SK-N-SH (cell line): ENCODE measurements around the gene HSD17B4. TPM values are rescaled to one million over a fixed set of nuclear protein-coding genes. Genes with fewer than 3 reads are reported as not detected.
A peak's percentile ranks its signal among the peaks of the same experiment; 100 is the strongest.
"Not testable (repeated sequence)": the region's sequence is repeated elsewhere in the genome, so short reads cannot be mapped to it uniquely, and the experiment has no call there.

Experiments used
- CTCF ChIA-PET: fragments of 300-600, 350-600 bp; formaldehyde crosslinking; extraction: SDS; loops from one replicate; lab custom pipeline; 2021; lab: Yijun Ruan, JAX
- POLR2A ChIA-PET: fragments of 350-600 bp; sonication (Branson Sonifier 250); formaldehyde crosslinking; extraction: SDS; loops from one replicate; lab custom pipeline; 2020; ENCODE audit warnings: antibody characterized with exemption, inconsistent platforms; lab: Yijun Ruan, JAX
- DNase-seq: peaks from one replicate; pipeline ENCODE4 v3.0.0; 2012
- H2AFZ ChIP-seq: fragments of 200-600 bp; sonication (generic); 2 replicates; pipeline ENCODE4 v1.8.1; 2016; ENCODE audit warnings: antibody characterized with exemption, mild to moderate bottlenecking, low read depth
- H3F3A ChIP-seq: fragments of 200-600 bp; sonication (generic); replicated peaks from 2 replicates; pipeline ENCODE3; 2016; ENCODE audit warnings: antibody characterized with exemption, mild to moderate bottlenecking; ENCODE audit not compliant: insufficient read depth
- H3K27ac ChIP-seq, 2 experiments: fragments of 200-500 bp in 1 of 2; fragments of 200-600 bp in 1 of 2; sonication (Bioruptor generic) in 1 of 2; sonication (generic), shearing (Covaris generic) in 1 of 2; 2 replicates each; pipeline versions ENCODE4 v1.5.1 to v1.6.1; 2014 to 2016; ENCODE audit warnings: low read depth in 2 of 2, inconsistent platforms in 1 of 2, low read length in 1 of 2, mild to moderate bottlenecking in 1 of 2, mixed read lengths in 1 of 2
- H3K27me3 ChIP-seq: fragments of 200-600 bp; sonication (generic), shearing (Covaris generic); 2 replicates; pipeline ENCODE4 v1.6.1; 2016; ENCODE audit warnings: mixed run types; ENCODE audit not compliant: insufficient read depth
- H3K36me3 ChIP-seq, 2 experiments: fragments of 200-500 bp in 1 of 2; fragments of 200-600 bp in 1 of 2; sonication (Bioruptor generic) in 1 of 2; sonication (generic) in 1 of 2; replicated peaks in 1 of 2; 2 replicates each; pipeline versions ENCODE3 to v1.5.1; 2014 to 2016; ENCODE audit warnings: low read length in 1 of 2, mild to moderate bottlenecking in 1 of 2; ENCODE audit not compliant: insufficient read depth in 2 of 2, control insufficient read depth in 1 of 2
- H3K4me1 ChIP-seq, 2 experiments: fragments of 200-500 bp in 1 of 2; fragments of 200-600 bp in 1 of 2; sonication (Bioruptor generic) in 1 of 2; sonication (generic), shearing (Covaris generic) in 1 of 2; 2 replicates each; pipeline versions ENCODE4 v1.5.1 to v1.6.1; 2014 to 2016; ENCODE audit warnings: low read depth in 1 of 2, low read length in 1 of 2, mixed run types in 1 of 2; ENCODE audit not compliant: insufficient read depth in 2 of 2, control insufficient read depth in 1 of 2
- H3K4me2 ChIP-seq: fragments of 200-600 bp; sonication (generic), shearing (Covaris generic); 2 replicates; pipeline ENCODE4 v1.6.1; 2017; ENCODE audit warnings: mixed run types
- H3K4me3 ChIP-seq, 2 experiments: fragments of 200-500 bp in 1 of 2; fragments of 200-600 bp in 1 of 2; sonication (Bioruptor generic) in 1 of 2; sonication (generic), shearing (Covaris generic) in 1 of 2; 2 replicates each; pipeline versions ENCODE4 v1.5.1 to v1.8.1; 2014 to 2016; ENCODE audit warnings: low read depth in 2 of 2, inconsistent platforms in 1 of 2, low read length in 1 of 2, mild to moderate bottlenecking in 1 of 2, mixed read lengths in 1 of 2, moderate library complexity in 1 of 2
- H3K79me2 ChIP-seq: fragments of 200-600 bp; sonication (generic); 2 replicates; pipeline ENCODE4 v1.8.1; 2017; ENCODE audit warnings: mild to moderate bottlenecking; ENCODE audit not compliant: insufficient read depth
- H3K9ac ChIP-seq: fragments of 200-600 bp; sonication (generic); 2 replicates; pipeline ENCODE4 v1.6.1; 2017; ENCODE audit warnings: mixed run types
- H3K9me2 ChIP-seq: fragments of 200-600 bp; sonication (generic); 2 replicates; pipeline ENCODE4 v1.6.1; 2017; ENCODE audit warnings: mixed run types
- H3K9me3 ChIP-seq: fragments of 200-600 bp; sonication (generic); 2 replicates; pipeline ENCODE4 v1.6.1; 2017; ENCODE audit warnings: mixed run types, mild to moderate bottlenecking, moderate library complexity
- H4K20me1 ChIP-seq: fragments of 200-600 bp; sonication (generic); 2 replicates; pipeline ENCODE4 v1.6.1; 2017; ENCODE audit warnings: mild to moderate bottlenecking, mixed run types; ENCODE audit not compliant: insufficient read depth
- FOSL2 ChIP-seq: IDR thresholded peaks from 2 replicates; pipeline ENCODE4 v1.4.0; 2012; ENCODE audit warnings: low read depth, mild to moderate bottlenecking, moderate library complexity, borderline replicate concordance
- JUND ChIP-seq: IDR thresholded peaks from 2 replicates; pipeline ENCODE4 v1.4.0; 2012
- NRF1 ChIP-seq: IDR thresholded peaks from 2 replicates; pipeline ENCODE4 v1.6.1; 2012; ENCODE audit warnings: low read depth, mild to moderate bottlenecking, low read length
- RAD21 ChIP-seq: IDR thresholded peaks from 2 replicates; pipeline ENCODE4 v1.6.1; 2012; ENCODE audit warnings: mild to moderate bottlenecking, low read length
- TEAD4 ChIP-seq: IDR thresholded peaks from 2 replicates; pipeline ENCODE4 v1.4.0; 2012; ENCODE audit warnings: mild to moderate bottlenecking, borderline replicate concordance; ENCODE audit not compliant: insufficient read depth
- WGBS: methylation state at CpG from one replicate; pipeline ENCODE4 v1.1.6; 2017; ENCODE audit warnings: low lambda C conversion rate; 5-methylcytosine and 5-hydroxymethylcytosine counted together
- polyA plus RNA-seq, 3 experiments: library from polyadenylated mRNA; depleted of rRNA; stranded (reverse); fragments of >200 nt; gene quantifications; 2 replicates each; pipeline ENCODE4 v1.2.3, GENCODE V29; 2012

The HSD17B4 gene
- polyA plus RNA-seq, 1 of the 3 experiments (the other 2 are of a cell fraction) = 119 TPM

DNA sequence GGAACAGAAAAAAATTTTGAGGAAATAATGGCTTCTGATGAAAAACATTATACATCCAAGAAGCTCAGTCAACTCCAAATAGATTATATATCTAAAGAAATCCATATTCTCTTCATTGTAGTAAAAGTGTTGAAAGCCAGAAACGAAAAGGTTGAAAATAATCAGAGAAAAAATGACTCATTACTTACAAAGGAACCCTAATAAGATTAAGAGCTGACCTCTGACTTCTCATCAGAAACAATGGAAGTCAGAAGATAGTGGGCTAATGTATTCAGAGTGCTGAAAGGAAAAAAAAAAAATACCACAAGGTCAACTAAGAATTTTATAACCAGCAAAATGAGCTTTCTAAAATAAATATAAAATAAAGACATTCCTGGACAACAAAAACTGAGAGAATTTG is 60.0 kb downstream of the HSD17B4 start:
- no peak for DNase-seq
- Histone ChIP-seq H3K27ac (no peak overlapping the region), H3K79me2 (no peaks in the 10 kb centered on the region), H2AFZ (no peak overlapping the region), H3F3A (peaks cover 12% of the 10 kb centered on the region), H3K9me2 (no peaks in the 10 kb centered on the region), H3K36me3 (peaks cover 56 to 58% of the 10 kb centered on the region in 2 experiments), H3K4me3 (no peak overlapping the region), H3K9me3 (no peaks in the 10 kb centered on the region; the same call in 1 of the 2 replicates), H4K20me1 (no peaks in the 10 kb centered on the region), H3K4me1 (no peaks in the 10 kb centered on the region; a peak in 1 of 4 replicates), H3K4me2 (no peak overlapping the region), H3K9ac (no peak overlapping the region), H3K27me3 (no peaks in the 10 kb centered on the region)
- TF ChIP-seq RAD21 (no peak), NRF1 (no peak)
- 85% methylated on average over 1 of the region's 1 CpG for WGBS
- ChIA-PET POLR2A (no interaction called here), CTCF (interaction anchor here (0.6 kb wide), 1 partner anchor 106 kb away, joined by 4 read pairs; no protein-coding TSS in a partner anchor)

DNA sequence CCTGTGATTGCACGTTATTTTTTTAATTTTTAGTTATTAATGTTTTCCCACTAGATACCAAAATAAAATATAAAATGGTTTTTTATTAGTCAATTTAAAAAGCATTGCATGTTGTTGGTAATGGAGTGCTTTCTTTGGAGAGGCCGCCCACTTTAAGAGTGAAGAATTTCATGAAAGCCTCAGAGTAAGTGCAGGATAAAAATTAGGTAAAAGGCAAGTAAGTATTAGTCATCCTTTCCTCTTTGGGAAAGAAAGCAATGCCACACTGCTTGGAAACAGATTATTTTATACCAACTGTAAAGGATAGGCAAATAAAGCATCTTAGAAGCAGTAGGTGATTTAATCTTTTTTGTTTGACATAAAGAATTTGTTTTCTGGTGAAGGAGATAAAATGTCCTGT is 62.9 kb downstream of the HSD17B4 start:
- peaks cover 39 to 40% of the 10 kb centered on the region in 2 experiments for H3K36me3 ChIP-seq
- no peaks in the 10 kb centered on the region; a peak in 1 of 4 replicates for H3K4me1 ChIP-seq
- no peak overlapping the region for H3K9ac ChIP-seq
- ChIA-PET POLR2A (no interaction called here), CTCF (no interaction called here)
- H3K4me3 ChIP-seq = no peak overlapping the region
- 91% methylated on average over 2 of the region's 2 CpGs for WGBS
- no peaks in the 10 kb centered on the region for H4K20me1 ChIP-seq
- H3K79me2 ChIP-seq = no peaks in the 10 kb centered on the region
- no peak for DNase-seq
- H3F3A ChIP-seq = peaks cover 12% of the 10 kb centered on the region
- H2AFZ ChIP-seq = no peak overlapping the region
- peak overlapping the region in 1 of 2 experiments; percentile 45; a peak in 2 of 4 replicates for H3K27ac ChIP-seq
- TF ChIP-seq FOSL2 (peak; percentile 14; the same call in 1 of the 2 replicates), JUND (no peak)
- H3K4me2 ChIP-seq = no peak overlapping the region
- H3K27me3 ChIP-seq = no peaks in the 10 kb centered on the region
- H3K9me2 ChIP-seq = no peaks in the 10 kb centered on the region
- no peaks in the 10 kb centered on the region; the same call in 1 of the 2 replicates for H3K9me3 ChIP-seq

DNA sequence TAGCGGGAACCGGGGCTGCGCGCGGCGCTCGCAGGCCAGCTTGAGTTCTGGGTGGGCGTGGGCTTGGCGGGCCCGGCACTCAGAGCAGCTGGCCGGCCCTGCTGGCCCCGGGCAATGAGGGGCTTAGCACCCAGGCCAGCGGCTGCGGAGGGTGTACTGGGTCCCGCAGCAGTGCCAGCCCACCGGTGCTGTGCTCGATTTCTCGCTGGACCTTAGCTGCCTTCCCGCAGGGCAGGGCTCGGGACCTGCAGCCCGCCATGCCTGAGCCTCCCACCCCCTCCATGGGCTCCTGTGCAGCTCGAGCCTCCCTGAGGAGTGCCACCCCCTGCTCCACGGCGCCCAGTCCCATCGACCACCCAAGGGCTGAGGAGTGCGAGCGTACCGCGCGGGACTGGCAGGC is 64.8 kb downstream of the HSD17B4 start:
- H3K9me3 ChIP-seq, H3K9ac ChIP-seq, H3K79me2 ChIP-seq, H3K4me1 ChIP-seq, CTCF ChIA-PET, H3K27me3 ChIP-seq, H3K27ac ChIP-seq, H2AFZ ChIP-seq, DNase-seq, H3K4me2 ChIP-seq, POLR2A ChIA-PET, H4K20me1 ChIP-seq, H3K4me3 ChIP-seq, H3K9me2 ChIP-seq: not testable (repeated sequence)
- H3K36me3 ChIP-seq = peaks cover 20 to 24% of the 10 kb centered on the region in 2 experiments
- H3F3A ChIP-seq = peaks cover 12% of the 10 kb centered on the region
- 83% methylated on average over 7 of the region's 30 CpGs for WGBS

- Histone ChIP-seq H3K4me3 (no peak overlapping the region), H2AFZ (no peak overlapping the region), H3K27ac (no peak overlapping the region), H3K27me3 (no peaks in the 10 kb centered on the region), H3K9me3 (no peaks in the 10 kb centered on the region), H3K36me3 (peaks cover 9 to 16% of the 10 kb centered on the region in 2 experiments), H4K20me1 (no peaks in the 10 kb centered on the region), H3F3A (no peaks in the 10 kb centered on the region), H3K4me1 (no peaks in the 10 kb centered on the region), H3K4me2 (no peak overlapping the region), H3K9ac (no peak overlapping the region), H3K79me2 (no peaks in the 10 kb centered on the region), H3K9me2 (no peaks in the 10 kb centered on the region)
- POLR2A ChIA-PET = no interaction called here
- TF ChIP-seq TEAD4 = no peak
- no peak for DNase-seq
- 24% methylated on average over 1 of the region's 1 CpG for WGBS
- CTCF ChIA-PET = no interaction called here
These were observed 68.9 kb downstream of the HSD17B4 start for GRCh38 chr5:119521232-119521631.
